HG02642 (cell line): ENCODE data around the gene HOXA3.

Experiments used
- ATAC-seq: cut with Tn5 transposase; IDR thresholded peaks from one replicate; pipeline ENCODE4 v1.9.1; 2021; ENCODE audit warnings: mild to moderate bottlenecking; ENCODE audit not compliant: unreplicated experiment, poor library complexity

The HOXA3 gene

DNA sequence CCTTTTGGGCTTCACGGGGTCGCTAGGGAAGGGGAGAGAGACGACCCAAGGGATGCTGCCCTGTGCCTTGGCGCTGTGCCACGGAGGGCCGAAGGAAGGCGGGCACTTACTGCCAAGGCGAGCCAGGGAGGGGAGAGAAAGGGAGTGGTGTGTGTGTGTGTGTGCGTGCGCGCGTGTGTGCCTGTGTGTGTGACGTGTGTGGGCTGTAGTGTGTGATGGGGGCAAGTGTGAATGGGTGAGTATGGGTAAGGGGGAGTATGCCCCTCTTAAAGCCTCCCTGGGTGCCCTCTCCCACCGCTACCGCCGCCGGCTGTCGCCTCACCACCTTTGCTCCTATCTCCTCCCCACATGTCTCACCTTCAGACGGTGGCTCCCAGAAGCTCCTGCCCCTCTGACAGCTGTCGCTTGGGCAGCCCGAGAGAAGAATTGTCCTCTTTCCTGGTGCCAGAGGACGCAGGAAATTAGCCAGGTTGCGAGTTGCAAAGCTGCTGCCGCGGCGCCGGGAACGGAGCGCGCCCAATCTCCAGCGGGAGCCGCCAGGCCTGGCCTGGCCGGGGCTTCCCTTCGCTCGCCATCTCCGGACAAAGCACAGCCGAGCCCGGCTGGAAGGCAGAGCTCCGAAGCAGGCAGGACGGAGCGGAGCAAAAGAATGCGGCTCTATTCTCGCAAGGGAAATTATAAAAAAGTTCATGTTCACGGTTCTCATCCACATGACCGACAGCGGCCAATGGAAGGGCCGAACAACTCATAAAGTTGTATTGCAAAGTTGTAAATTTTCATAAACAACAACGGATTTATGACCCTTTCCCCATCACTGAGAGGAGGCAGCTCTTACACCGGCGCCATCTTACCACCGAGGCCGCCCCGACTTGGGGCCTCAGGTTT is at the start of gene HOXA3:
TSS of gene HOXA3 (minus strand) at position 653 of the 885 bp plus-strand sequence. CDS start 41,943 bp downstream, outside the sequence.
- ATAC-seq = no peak

DNA sequence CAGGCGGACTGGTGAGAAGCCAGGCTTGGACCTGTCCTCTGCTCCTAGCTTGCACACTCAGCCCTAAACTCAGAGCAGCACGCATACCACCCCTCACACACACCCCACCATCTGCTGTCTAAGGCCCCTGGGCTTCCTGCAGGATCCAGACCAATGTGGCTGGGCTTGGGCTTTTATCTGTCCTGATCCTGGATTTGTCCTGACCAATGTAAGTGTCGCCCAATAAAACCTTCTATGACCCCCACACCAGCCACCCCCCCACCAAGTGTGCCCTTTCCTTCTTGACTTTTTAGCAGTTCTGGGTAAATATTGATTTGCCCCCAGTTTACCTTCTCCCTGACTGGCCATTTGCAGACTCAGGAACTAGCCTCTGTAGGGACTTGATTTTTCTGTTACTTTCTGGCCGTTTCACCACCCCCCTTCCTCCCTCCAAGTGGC is 49.2 kb upstream of the HOXA3 start:
- no peak for ATAC-seq

DNA sequence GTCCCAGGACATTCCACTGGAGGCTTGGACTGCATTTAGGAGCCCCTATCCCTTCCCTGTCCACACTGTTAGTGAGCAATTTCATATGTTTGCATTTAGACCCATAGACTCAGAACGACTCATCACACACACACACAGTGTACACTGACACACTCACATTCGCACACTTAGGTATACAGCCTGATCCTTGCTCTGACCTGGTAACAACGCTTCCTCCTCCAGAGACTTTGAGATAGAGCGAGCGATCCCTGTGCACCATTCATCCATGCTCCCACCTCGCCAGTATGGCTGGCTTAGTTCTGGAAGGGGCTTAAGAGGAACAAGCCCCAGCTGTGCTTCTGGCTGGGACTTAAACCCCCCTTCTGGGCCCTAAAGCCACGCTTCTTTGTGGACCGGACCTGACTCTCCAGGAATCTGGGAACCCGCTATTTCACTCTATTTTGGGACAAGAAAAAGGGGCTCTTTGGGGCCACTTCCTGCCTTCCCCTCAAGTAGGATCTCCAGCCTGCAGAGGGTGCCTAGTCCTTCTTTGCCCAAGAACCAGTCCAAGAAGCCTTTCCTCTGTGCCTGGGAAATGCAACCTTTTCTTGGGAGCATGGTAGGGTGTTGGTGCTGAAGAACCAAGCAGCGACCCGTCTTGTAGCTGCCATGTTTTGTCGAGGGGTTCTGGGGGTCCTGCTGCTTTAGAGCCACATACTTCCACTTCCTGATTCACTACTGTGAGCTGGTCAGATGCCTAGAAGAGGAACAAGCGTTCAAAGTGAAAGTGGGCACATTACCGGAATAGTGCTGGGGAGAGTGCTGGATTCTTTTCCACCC is 48.6 kb upstream of the HOXA3 start:
- ATAC-seq = no peak

DNA sequence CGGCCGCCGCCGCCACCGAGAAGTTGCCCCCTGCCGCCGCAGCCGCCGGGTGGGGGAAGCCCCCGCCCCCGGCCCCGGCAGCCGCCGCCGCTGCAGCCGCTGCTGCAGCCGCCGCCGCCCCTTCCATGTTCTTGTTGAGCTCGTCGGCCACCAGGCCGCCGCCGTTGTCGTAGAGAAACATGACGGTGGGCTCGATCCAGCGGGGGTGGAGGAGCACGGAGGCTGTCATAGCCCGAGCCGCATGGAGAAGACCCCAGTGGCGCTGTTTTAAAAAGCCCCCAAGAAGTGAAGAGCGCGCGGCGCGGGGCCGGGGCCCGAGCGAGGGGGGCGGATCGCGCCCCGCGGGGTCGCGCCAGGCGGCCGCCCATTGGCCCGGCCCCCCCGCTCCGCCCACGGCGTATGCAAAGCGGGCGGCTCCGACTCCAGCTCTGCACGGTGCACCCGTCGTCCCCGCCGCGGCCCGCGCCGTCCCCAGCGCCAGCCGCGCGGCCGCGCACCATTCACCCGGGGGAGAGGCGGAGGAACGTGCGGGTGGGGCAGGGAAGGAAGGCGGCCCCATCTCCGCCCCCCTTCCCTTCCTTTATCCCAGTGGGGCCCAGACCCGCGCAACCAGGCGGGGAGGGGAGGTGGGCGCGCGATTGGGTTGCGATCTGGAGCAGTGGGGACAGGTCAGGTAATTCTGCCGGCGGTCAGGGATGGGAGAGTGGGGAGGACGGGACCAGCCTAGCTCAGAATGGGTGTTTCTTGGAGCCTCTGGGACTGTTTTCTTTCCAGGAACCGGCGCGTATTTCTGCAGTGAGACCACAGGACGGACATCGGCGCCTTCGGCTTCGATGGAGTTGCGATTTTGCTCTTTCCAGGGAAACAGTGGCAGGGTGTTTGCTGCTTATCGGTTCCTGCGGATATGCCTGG is 47.7 kb upstream of the HOXA3 start, which contains the start of gene HOXA13:
TSS of gene HOXA13 (minus strand) at position 243 of the 912 bp plus-strand sequence. CDS start at position 229, 14 bp downstream.
- no peak for ATAC-seq

DNA sequence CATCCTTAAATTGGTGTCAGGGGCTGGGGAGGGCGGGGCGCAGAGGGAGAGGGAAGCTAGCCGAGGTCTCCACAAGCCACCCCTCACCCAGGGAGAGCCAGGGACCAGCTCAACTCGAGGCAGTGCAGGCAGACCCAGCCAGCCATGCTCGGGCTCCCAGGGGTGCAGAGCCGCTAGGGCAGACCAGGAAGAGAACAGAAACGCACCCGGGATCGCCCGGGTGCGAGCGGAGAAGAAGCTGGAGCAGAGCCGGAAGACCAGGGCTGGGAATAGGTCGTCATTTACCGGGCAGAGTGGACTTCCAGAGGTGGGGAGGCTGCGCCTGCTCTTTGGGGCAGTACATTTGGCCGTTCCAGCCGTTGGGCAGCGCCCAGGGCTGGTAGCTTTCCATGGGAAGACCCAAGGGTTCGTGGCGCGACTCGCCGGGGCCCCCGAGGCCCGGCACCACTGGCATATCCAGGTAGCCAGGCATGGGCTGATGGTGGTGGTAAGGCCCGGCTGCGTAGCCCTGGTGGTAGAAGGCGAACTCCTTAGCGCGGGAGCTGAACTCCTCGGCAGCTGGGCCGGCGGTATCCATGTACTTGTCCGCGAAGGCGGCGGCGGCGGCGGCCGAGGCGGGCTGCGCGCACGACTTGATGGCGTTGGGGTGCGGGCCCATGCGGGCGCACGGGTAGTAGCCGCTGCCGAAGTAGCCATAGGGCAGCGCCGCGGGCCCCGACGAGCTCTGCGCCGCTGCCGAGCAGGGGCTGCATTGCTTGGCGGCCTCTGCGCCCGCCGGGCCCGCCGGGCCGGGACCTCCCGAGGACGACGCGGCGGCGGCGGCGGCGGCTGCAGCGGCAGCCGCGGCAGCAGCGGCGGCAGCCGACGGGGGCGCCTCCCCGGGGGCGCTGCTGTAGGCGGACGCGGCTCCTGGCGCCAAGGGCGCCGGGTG is 46.8 kb upstream of the HOXA3 start:
- ATAC-seq = no peak

DNA sequence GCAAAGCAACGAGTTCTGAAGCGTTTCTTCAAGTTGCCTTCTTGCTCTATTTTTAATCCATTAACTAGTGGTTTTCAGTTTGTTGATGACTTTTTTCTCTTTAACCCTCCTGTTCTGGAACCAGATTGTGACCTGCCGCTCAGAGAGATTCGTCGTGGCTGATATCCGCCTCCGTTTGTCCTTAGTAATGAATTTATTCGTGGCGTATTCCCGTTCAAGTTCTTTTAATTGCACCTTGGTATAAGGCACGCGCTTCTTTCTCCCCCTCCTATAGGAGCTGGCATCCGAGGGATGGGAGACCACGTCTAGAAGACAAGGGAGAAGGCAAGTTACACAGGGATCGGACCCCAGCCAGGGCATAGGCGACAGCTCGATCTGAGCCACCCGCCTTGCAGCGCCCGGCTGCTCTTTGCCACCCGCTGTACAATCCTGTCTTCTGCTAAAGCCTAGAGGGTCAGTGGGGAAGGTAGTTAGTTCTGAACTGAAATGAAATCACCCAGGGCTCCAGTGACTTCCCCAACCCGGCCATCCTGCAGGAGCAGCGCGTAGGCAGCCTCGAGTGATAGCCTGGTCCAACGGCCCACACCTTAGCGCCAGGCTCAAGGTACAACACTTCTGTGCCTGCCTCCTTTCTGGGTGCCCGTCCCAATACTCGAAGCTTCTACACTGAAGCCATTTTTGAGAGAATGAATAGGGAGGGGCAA is 45.9 kb upstream of the HOXA3 start:
- ATAC-seq = no peak

DNA sequence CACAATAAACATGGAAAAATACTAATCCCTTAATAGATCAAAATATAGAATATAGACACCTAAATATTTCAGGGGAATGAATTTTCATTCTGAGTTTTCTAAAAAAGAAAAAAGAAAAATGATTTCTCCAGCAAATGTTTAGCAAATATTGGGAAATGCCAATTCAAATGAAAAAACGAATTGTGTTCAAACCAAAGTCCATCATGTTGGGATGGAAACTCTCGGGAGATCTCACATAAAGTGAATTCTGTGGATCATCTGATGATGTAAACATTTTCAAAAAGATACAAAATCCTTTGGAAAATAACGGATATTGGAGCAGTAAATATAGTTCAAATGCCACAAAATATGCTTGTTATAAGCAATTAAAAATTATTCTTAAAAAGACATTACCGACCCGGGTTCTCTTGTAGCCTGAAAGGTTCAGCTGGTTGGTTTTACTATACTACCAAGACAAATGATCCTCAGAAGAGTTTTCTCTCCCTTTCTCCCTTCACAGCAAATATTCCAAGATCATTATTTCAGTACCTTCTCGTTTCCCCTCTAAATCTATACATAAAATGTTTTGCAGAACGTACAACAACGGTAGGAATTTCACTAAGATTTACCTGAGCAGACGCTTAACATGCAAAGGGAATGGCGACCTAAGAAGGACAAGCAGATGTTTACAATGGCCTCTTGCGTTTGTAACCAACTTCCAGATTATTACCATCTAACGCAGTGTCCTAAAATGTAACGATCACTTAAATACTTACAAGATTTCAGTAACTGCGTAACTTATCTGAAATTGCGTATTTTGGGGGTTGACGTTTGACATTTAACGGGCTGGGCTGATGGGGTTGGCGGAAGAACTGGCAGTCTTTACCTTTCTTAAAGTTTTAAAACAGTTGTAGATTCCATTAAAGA is 45.0 kb upstream of the HOXA3 start:
- no peak for ATAC-seq

DNA sequence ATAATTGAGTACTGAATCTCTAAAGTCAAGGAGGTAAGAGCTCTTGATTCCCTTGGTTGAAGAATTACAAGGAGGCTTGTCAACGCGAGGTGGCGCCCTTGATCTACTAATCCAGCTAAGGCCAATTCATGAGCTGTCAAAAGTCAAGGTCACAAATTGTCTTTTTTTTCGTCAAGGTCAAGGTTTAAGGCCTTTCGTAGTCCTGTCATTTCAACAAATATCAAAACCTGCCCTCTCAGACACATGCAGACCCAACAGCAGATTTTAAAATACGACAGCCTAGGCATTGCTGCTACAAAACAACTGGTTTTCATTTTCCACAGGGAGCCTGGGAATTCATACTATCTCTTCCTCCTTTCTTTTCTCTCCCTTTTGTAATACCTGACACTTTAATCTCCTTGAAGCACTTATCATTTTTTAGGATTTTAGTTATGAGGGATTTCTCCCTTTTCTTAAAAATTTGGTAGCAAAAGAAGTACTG is 43.9 kb upstream of the HOXA3 start:
- ATAC-seq = no peak

DNA sequence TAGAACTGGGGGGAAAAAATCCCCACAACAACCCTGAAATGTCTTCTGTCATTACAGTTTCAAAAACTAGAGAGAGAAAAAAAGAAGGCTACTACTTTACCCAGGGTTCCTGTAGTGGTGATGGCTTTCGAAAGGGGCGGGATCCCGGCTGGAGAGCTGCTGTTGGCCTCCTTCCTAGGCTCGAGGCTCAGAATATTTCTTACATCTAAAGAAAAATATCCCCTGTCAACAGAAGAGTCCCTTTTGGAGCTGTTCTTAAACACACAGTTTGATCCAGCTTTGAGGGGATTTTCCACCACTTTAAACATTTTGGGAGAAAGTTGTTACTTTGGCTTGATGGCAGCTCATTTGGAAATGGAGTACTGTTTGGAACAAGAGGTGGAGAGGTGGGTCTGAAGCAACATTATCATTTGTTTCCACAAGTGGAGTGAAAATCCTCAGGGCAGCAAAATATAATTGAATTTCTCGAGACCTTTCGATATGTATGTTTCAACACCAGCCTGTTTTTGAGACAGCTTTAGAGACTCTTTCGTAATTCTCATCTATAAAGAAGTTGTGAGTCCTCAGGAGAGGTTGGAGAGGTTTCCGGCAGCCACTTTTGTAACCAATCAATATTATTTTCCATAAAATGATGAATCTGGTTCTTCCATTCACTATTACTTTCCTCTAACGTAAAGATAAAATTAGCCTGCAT is 42.5 kb upstream of the HOXA3 start:
- ATAC-seq = no peak

DNA sequence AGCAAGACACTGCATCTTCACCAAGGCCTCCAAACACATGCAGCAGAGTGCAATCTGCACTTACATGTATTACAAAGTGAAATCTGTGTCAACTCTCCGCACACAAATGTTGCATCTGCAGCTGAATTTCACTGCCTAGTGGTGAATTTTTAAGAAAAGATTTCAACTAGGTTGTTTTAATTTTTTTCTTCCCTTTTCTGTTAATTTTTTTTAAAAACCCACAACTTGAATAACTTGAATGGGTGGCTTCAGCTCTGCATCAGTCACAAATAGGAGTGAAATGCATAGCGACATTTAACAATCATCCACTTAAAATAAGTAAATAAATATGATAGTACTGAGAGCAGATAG is 41.6 kb upstream of the HOXA3 start:
- ATAC-seq = no peak

DNA sequence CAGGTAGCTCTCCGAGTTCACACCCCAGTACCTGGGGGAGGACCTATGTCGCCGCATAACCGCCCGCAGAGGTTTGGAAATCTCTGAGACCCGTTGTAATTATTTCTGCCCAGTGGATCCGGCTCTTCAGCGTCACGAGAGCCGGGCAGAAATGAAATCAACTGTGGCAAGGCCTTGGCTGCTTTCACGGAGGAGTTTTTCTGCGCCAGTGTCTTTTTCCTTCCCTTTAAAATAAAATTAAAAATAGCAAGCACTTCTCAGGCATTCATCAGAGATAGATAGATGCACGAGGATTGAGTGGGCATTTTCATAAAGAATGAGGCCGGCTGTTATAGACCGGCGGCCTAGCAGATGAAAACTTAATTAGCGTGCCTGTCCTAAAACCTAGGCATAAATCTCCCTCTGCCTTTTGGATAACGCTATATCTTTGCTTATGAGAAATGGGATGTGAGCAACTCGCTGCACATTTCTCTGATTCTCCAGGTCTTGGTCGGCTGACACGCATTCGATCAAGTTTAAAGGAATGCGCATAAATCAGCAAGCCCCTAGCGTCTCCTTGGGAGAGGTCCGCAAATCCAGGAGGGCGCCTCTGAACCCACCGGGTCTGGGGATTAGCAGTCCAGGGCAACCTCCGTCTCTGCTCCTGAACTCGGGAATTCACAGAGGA is 41.1 kb upstream of the HOXA3 start:
- no peak for ATAC-seq

DNA sequence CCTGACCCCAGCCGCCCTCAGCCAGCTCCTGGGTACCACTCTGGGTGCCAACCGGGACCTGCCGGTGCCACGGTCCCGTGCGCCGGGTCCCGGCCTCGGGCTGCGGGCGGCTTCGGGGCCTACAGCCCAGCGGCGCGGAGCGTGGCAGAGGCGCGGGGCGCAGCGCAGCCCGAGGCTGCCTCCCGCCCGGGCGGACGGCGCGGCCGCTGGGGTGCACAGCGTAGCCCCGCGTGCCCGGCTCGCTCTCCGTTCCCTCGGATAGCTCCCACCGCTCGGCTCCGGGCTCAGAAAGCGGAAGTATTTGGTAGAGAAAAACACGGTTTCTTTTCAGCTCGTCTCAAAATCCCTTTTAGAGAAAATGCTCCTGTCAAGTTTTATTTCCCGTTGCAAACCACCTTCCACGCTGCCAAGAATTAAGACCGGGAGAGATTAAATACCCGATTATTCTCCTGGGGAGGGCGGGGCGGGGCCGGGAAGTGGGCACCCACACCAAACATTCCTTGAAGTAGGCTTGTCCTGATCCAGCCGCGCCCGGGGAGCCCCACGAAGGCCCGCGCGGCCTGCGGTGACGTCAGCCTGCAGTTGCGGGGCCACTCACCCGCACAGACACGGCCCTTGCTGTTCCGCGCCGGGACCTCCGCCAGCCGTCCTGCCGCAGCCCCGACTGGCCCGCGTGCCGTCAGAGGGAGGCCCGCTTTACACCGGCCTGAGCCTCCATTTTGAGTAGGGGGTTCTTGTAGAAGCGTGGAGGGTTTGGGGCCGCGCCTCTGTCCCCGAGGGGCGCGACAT is 40.4 kb upstream of the HOXA3 start:
- no peak for ATAC-seq

DNA sequence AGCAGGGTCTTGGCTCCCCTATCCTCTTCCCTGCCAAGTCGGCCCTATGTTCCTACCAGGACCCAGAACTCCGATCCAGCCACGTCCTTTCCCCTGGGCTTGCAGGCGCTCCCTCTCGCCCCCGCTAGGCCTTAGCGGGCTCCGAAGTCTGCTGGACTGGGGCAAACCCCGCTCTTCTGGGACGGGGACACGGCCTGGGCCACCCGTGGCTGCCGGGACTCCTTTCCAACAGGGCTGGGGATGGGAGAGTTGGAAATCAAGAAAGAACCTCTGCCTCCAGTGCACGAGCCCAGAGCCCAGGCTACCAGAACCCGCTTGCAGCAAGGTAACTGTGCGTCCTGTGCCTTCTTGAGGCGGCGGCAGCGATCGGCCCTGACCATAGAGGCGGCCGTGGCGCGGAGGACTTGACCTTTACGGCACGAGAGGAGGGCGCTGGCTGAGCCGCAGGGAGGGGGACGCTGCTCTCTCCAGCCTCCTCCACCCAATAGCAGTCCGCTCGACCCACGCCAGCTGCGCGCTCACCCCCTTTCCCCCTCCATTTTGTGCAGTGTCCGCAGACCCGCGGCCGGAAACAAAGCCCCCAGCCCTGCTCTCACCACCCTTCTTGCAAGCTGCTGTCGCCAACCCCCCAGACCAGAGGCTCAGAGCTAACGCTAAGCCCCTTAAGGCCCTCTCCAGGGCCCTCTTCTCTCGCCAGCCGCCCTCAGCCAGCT is 39.6 kb upstream of the HOXA3 start:
- no peak for ATAC-seq

DNA sequence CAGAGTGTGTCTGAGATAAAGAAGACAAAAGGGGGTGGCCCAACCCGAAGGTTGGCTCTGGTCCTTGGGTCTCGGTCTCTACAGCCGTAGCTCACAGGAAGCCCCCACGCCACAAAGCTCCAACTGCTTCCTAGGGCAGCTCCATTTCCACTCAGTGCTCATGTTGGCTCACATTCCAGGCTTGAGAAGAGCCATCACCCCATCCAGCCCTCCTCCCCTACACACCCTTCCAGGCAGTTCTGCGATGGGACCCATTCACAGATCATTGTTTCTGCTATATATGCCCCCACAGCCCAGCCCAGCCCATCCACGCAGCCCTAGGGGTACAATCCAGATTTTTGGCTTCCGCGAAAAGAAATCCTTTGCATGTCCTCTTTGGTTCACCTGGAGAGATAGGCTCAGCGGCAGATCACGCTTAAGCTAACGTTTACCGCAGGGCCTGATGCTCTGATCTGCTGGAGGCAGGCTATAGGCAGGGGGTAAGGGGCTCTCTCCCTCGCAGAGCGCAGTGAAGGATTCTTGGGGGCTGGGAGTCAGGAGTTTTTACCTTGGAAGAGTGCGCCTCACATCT is 38.9 kb upstream of the HOXA3 start:
- no peak for ATAC-seq
